Anterior cingulate cortex (tissue), 58 donors: ENCODE measurements around the gene TSPAN14.
A peak's percentile ranks its signal among the peaks of the same experiment; 100 is the strongest.
"Not testable (repeated sequence)": the region's sequence is repeated elsewhere in the genome, so short reads cannot be mapped to it uniquely, and the experiment has no call there.

Source experiments
- DNase-seq, 58 donors: peaks; one replicate each; lab custom pipeline; 2025; lab: John Stamatoyannopoulos, UW

TSPAN14 gene

DNA sequence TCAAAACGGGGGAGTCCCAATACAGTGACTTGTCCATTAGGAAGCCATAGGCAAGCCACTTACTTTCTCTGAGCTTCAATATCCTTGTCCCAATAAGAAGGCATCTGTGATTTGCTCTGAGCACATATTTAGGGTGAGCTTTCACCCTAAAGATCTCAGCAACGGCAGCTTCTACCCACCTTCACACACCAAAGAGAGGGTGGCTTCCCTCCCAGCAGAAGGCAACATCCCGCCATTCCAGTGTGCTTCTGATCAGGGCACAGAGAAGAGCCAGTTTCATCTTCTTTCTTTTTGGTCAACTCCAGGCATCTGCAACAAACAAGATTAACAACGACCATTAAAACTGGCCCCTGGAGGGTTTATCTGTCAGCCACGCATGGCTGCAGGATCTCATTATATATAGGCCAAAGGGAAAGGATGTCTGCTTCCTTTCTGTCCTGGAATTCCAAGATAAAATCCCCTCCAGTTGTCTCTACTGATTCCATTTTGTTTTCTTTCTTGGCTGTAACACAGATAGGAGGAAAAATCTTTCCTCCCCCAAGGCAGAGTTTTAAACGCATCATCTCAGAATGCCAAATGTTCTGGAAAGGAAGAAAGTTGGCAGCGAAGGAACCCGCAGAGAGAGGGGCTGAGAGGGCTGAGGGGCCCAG lies 83.1 kb downstream of the TSPAN14 start:
- no peak for DNase-seq

GRCh38 chr10:80537736-80538480 lies 83.8 kb downstream of the TSPAN14 start, which contains the start of gene SH2D4B:
Gene SH2D4B (plus strand): TSS chr10:80537902. CDS start chr10:80538332, 430 bp downstream.
- no peak for DNase-seq

DNA sequence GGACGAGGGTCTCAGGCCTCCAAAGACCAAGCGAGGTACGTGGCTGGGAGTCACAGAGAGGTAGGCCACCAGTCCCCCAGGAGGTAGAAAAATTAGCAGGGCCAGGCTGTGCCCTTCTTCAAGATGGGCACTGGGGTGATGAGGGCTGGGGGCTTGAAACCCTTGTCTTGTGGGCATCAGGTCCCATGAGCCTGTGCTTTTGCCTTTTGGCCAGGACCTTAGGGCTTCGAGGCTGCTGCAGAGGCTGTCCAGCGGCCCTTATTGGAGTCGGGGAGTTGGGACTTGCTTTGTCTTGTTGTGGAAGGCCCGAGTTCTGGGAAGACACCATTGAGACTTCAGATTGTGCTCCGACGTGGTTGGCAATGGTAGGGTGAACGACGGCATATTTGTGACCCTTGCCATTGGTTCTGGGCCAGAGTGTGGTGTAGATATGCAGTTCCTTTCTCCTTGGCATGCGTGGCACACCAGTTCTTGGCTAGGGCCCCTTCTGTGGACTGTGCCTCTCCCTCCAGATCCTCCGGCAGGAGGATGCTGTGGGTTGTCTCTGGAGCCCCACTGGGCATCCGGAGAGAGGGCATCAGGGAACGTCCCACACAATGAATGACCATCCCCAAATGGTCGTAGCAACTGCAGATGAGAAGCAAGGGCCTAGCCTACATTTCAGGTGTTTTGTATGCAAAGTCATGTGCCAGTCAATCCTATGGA lies 84.5 kb downstream of the TSPAN14 start:
- DNase-seq, result no peak

DNA sequence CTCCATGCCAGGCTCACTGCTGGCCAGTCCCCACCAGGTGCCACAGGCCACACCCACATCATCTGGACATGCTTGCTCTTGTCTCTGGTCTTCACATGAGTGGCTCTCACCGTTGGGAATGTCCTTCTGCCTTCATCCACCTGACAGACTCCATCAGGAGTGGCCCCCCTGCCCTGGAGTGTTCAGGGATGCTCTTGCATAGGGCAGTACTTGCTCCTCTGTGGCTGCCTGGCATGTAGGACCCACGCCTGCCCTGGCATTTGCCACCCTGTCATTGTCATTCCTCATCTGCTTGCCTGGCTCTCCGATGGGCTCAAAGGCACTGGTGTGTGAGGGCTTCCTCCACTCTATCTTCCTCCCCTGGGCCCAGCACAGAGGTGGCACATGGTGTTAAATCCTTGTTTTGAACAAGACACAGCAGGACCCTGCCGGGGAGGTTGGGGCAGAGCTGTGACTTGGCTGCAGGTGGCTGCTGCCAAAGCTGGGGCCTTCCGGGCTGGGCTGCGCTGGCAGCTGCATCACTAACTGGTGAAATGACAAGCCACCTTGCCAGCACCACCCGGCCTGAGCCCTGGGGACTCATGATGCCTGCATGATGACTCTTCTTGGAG lies 85.4 kb downstream of the TSPAN14 start:
- no peak for DNase-seq

DNA sequence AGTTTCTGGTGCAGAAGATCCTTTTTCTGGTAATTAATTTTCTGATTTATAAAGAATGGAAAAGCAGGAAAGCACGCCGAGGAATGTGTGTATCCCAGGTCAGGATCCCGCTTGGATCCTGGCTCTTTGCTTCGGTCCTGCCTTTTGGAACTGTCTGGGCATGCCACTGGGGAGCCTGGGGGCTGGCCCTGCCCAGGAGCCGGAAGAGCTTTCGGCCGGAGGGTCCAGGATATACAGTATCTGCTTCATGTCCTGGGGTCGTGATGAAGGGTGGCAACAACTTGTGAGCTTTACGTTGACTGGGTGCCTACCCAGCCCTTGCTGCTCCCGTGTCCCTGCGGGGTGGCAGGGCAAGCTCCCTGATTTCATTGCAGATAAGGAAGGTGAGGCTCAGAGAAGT lies 86.0 kb downstream of the TSPAN14 start:
- DNase-seq, result no peak

- DNase-seq, result no peak
Measured at GRCh38 chr10:80540618-80540980, 86.5 kb downstream of the TSPAN14 start.

DNA sequence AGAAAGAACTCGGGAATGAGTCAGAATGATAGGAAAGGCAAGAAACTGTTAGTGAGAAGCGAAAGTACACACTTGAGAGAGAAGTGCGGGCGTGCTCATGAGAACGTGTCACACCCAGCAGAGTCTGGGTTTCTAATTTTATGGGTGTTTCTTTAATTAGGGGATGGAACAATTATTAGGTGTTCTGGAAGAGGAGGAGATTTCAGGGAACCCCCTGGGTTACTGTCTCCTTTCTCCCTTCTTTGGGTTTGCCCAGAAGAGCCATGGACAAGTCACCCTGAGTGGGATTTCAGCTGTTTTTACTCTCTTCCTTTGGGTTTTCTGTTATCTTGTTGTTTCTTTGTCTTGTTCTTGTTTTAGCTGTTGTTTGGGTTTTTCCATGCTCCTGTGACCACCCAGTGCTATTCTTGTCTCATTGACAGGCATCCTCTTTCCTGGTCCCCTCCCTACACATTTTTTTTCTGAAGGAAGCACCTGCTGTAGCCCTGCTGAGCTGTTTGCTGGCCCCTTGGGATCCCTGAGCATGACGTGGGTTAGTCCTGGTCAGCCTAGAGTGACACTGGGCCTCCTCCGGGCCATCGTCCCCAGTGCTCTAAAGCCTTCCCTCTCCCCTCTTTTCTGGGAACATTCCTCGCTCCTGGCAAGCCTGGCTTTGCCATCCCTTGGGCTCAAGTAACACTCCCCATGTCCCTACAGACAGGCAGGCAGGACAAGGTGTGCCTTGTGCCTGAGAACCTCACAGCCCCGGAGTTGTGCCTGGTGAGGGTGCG lies 87.1 kb downstream of the TSPAN14 start:
- DNase-seq, result no peak

GRCh38 chr10:80542053-80542452 lies 87.9 kb downstream of the TSPAN14 start:
- DNase-seq, result no peak

- DNase-seq, result peak in 2 of 58 donors; percentile 33 to 55
Measured at GRCh38 chr10:80542652-80543318, 88.7 kb downstream of the TSPAN14 start.

DNA sequence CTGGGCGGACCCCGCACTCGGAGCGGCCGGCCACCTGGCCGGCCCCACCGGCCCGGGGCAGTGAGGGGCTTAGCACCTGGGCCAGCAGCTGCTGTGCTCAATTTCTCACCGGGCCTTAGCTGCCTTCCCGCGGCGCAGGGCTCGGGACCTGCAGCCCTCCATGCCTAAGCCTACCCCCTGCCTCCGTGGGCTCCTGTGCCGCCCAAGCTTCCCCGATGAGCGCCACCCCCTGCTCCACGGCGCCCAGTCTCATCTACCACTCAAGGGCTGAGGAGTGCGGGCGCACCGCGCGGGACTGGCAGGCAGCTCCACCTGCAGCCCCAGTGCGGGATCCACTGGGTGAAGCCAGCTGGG lies 89.2 kb downstream of the TSPAN14 start:
- DNase-seq, result not testable (repeated sequence)

DNA sequence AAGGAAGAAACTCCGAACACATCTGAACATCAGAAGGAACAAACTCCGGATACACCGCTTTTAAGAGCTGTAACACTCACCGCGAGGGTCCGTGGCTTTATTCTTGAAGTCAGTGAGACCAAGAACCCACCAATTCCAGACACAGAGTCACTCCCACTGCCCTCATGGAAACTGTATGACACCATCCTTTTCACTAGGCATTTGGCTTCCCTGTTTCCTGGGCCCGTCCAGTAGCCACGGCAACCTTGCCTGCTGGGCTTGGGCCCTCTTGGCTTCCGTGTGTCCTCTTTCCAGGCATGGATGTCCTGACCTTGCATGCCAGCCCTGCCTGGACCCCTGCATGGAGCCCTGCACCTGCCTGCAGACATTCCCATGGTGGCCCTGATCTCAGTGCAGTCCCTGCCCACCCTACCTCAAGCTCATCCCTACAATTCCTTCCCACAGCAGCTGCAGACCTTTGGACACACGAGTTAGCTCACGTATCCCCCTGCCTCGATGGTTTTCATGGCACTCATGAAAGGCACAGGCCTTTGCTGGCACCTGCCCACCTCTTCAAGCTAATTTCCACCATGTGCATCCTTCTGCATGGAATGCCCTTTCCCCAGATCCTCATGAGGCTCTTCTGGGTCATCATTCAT lies 90.3 kb downstream of the TSPAN14 start:
- DNase-seq, result no peak

DNA sequence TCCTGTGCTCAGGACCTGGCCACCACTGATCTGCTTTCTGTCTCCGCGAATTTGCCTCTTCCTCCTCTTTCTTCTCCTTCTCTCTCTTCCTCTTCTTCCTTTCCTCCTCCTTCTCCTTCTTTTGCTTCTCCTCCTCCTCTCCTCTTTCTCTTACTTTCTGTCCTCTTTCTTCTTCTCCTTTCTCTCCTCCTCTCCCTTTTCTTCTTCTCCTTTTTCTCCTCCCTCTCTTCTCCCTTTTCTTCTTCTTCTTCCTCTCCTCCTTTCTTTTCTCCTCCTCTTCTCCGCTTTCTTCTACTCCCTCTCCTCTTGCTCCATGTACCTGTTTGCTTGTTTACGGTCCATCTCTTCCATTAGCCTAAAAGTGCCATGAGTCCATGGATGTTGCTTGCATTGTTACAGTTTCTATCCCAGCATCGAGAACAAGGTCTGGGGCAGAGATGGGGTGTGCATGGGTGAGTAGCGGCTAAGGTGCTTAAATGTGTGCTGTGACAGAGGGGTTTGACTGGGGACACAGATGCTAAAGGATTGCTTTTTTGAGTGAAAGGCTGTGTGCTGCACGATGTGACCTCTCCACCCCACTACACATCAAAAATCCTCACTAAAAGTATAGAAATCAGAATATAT lies 91.3 kb downstream of the TSPAN14 start:
- DNase-seq, result no peak

DNA sequence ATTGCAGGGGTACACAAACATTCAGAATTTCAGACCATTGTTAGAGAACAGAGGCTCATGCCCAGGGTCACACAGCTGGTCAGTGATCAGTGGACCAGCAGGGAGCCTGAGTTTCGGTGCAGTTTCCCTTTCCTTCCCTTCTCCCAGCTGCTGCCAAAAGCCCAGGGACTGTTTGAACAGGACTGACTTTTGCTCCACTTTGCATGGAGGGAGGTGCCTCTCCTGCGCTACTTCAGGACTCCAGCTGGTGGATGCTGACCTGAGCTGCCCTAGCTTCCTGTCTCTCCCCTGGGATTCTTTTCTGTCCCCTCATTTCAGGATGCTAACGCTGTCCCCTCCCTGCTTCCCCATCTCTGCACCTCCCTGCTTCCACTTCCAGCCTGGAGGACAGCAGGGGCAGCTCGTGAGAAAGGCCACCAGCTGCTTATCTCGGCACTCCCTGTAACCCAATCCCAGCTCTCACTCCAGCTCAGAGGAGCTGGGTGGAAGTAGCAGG lies 98.1 kb downstream of the TSPAN14 start:
- no peak for DNase-seq

DNA sequence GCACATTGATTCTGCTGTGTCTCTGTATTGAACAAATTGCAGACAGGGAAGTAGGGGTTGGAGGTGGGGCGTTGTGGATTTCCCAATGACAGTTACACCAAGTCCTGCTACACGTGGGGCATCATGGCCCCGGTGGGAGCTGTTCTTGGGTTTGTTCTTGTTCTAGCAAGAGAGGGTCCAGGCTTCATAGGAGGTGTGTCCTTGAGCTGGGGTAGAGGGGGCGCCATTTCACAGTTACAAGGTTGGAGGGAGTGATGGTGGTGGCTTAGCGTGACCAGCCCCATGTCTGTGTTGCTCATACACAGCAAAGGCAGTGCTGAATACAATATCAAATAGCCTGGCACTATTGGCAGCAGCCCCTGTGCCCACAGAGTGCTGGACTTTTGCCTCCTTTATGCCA lies 99.3 kb downstream of the TSPAN14 start:
- no peak for DNase-seq

GRCh38 chr10:80554050-80554449 lies 99.9 kb downstream of the TSPAN14 start:
- no peak for DNase-seq

GRCh38 chr10:80555415-80555814 lies 101.3 kb downstream of the TSPAN14 start:
- no peak for DNase-seq

- DNase-seq, result no peak
Measured at GRCh38 chr10:80561950-80562349, 107.8 kb downstream of the TSPAN14 start.

DNA sequence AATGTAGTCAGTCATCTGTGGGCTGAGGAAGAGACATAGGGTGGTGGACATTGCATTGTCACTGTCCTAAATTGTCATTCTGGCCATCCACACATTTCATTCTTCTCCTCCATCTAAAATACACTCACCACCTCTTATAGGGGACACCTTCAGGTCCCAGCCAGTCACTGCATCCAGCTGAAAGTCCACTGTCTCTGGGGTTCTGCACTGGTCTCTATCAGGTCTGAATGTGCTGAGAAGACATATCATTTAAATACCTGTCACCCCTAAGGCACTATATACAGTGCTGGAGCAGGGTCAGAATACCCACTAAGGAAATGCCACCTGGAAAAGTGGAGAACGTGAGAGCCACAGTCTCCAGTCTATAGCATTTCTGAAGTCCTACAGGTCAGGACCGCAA lies 113.2 kb downstream of the TSPAN14 start:
- no peak for DNase-seq
